ENCODE measurements around the gene PAK6.

DNA sequence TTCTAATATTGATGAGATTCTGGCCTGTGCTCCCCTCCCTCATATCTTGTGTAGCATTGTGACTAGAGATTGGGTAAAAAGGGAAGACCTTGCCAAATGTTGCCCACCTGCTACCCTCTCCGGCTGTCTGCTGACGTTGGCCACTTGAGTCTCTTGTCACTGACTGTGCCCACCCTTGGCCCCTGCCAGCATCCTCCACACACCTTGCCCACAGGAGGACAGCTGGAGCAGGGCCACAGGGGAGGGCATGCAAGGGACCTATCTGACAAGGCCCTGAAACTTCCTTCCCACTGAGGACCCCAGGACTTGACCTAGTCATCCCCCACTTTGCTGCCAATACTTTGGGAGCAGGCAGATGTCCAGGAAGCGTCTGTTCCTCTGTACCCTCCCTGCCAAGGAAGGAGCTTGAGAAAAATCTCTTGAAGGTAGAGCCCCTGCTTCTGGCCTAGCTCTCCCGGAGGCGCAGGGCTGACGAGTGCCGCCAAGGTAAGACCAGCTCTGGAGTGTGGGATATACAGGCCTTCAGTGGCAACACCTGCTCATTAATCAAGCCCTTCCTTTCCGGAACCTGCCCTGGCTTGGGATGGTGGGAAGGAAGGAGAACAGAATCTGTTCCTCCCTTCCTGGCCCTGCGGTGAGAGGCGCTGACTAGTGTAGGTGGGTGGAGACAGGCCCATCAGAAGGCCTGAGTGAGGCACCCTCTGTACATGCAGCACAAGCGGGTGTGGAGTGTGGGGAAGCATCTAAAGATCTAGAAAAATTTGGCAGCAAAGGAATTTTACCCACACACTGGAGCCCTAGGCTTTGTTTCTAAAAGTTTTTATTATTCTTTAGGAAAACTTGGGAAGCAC, 4.9 kb upstream of the PAK6 start:
- TF ChIP-seq MXI1 (conservative IDR thresholded peaks at IDR 0.05; ENCODE audit: poor library complexity, severe bottlenecking) = no peak
- no peak for TF ChIP-seq EZH2 (IDR thresholded peaks at IDR 0.05; ENCODE audit: borderline replicate concordance, insufficient read depth, low read length, poor library complexity, severe bottlenecking)

Measured in neural cell (in vitro differentiated cells).